Inflammatory macrophage treated with lipopolysaccharide for 4 hours (primary cell): ENCODE data around the gene RUNDC1.
A peak's percentile ranks its signal among the peaks of the same experiment; 100 is the strongest.
"Not testable (repeated sequence)": the region's sequence is repeated elsewhere in the genome, so short reads cannot be mapped to it uniquely, and the experiment has no call there.

Experiments
- DNase-seq: peaks from one replicate; pipeline ENCODE4 v3.0.0-alpha.2; 2020

The RUNDC1 gene

GRCh38 chr17:42992872-42993271 is 12.5 kb downstream of the RUNDC1 start:
- DNase-seq, result no peak

GRCh38 chr17:42993913-42994312 is 13.5 kb downstream of the RUNDC1 start:
- not testable (repeated sequence) for DNase-seq

- no peak for DNase-seq
Observed at GRCh38 chr17:42997390-42997983, 17.1 kb downstream of the RUNDC1 start.

GRCh38 chr17:42997984-42998938 is 17.9 kb downstream of the RUNDC1 start, which contains the start of gene RPL27:
TSS of gene RPL27 (plus strand) at chr17:42998419. CDS start at chr17:42998751, 332 bp downstream.
- DNase-seq, result peak; percentile 100

DNA sequence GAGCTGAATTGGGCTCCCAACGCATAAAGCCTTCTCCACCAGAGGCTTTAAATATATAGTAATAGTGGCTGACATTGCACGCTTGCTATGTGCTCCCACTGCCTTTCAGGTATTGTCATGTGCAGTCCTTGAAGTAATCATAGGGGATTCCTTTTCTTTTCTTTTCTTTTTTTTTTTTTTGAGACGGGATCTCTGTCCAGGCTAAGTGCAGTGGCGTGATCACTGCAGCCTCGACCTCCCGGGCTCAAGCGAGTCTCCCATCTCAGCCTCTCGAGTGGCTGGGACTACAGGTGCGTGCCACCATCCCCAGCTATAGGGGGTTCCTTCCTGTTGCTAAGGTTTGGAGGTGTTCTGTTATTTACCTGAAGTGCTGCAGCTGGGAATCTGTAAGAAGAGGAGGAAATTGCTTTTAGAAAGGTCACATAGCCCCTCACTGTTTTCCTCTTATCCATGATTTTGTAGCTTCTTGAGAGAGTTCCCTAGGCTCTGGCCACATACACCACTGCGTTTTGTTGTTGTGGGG is 18.7 kb downstream of the RUNDC1 start:
- no peak for DNase-seq

DNA sequence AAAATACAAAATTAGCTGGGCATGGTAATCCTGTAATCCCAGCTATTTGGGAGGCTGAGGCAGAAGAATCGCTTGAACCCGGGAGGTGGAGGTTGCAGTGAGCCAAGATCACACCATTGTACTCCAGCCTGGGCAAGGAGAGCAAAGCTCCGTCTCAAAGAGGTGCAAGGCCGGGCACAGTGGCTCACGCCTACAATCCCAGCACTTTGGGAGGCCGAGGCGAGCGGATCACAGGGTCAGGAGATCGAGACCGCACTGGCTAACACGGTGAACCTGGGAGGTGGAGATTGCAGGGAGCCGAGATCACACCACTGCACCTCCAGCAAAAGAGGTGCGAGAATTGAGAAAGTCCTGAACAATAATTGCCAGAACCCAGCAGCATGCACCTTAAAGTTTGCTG is 20.5 kb downstream of the RUNDC1 start:
- not testable (repeated sequence) for DNase-seq

DNA sequence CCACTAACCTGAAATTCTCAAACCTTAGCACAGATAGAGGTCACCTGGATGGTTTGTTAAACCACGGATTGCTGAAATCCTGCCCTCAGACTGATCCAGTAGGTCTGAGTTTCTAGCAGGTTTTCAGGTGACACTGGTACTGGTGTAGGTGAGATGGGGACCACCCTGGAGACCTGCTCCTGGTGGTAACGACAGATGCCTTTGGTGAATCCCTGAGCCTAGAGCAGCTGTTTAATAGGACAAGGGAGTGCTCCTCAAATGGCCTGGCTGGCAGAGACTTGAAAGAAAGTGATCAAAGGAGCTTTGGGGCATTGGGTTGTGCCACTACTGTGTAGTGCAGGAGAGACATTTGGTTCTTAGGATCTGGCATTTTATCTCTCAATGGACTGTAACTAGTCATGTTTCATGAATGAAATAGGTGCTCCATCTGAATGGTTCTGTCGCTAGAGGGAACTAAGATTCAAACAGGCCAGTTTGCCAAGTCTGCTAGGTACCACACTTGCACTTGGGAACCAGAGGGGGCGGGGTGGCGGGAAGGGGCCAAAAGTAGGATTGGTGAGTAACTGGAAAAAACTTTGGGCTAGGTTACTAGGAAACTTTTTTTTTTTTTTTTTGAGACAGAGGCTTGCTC is 23.3 kb downstream of the RUNDC1 start:
- no peak for DNase-seq

- peak; percentile 93 for DNase-seq
Observed at GRCh38 chr17:43006639-43007551, 26.5 kb downstream of the RUNDC1 start, which contains the start of gene IFI35. TSS of gene IFI35 (plus strand) at chr17:43006784. CDS start at chr17:43006948, 164 bp downstream.

GRCh38 chr17:43010667-43011308 is 30.4 kb downstream of the RUNDC1 start:
- no peak for DNase-seq

DNA sequence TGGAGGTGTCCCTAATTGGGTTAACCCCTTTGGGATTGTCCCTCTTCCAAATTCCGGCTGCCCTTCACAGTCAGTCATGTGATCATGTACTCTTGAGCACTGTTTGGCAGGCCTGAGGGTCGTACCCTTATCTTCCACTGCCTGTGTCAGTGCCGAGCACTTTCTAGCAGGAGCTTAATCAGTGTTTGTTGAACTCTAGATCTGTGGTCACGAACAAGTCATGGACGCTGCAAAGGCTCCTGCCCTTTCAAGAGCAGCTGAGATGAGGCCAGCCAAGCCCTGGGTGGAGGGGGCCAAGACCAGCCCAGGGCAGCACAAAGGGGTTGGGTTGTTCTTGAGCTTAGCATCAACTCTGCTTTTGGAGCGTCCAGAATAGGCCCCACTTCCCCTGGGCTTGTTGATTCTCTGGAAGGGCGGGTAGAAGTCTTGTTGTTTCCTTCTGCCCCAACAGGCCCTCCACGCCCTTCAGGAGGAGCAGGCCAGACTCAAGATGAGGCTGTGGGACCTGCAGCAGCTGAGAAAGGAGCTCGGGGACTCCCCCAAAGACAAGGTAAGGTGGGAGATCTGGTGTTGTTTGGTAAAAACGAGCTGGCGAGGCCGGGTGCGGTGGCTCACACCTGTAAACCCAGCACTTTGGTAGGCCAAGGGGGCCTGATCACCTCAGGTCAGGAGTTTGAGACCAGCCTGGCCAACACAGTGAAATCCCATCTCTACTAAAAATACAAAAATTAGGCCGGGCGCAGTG is 31.5 kb downstream of the RUNDC1 start:
- DNase-seq, result no peak

DNA sequence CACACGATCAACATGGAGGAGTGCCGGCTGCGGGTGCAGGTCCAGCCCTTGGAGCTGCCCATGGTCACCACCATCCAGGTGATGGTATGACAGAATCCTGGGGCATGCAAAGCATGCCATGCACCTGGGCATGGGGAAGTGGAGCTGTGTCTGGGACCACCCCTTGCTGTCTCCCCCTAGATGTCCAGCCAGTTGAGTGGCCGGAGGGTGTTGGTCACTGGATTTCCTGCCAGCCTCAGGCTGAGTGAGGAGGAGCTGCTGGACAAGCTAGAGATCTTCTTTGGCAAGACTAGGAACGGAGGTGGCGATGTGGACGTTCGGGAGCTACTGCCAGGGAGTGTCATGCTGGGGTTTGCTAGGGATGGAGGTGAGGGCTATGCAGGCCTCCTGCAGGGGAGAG is 32.9 kb downstream of the RUNDC1 start:
- no peak for DNase-seq

GRCh38 chr17:43014020-43014648 is 33.8 kb downstream of the RUNDC1 start:
- no peak for DNase-seq

DNA sequence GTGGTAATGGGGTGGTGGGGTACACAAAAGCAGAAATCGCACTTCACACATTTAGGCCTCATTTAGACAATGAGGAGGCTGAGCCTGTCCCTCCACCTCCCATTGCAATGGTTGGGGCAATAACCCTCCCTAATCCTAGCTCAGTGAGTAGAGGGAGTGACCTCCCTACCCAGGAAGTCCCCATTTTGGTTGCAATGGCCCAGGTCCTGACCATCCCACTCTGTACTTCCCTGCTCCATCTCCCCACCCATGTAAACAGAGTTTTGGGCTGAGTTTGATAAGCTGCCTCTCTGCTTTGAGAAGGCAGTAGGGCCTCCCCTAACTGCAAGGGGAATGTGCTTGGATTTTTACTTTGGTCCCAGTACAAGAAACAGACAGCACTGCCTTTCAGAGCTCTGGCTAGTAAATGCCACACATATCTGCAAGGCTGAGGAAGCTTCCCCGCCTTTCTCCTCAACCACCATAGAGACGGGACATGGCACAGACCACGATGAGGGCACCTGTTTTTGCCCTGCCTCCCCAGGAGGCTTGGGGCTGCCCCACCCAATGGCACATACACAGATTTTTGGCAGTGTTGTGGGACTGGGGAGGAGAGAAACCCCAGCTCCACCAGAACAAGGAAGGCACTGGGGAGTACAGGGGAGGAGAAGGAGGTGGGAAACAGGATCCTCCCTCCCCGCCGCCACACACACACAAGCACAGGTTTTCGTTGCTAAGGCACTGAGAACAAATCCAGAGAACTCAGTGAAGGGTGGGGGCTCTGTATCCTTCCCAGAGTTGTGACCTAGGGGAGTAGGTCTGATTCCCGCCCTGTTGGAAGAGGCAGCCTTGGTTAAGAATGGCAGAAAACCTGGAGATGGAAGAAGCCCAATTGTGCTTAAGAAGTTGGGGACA is 34.5 kb downstream of the RUNDC1 start:
- DNase-seq, result no peak

DNA sequence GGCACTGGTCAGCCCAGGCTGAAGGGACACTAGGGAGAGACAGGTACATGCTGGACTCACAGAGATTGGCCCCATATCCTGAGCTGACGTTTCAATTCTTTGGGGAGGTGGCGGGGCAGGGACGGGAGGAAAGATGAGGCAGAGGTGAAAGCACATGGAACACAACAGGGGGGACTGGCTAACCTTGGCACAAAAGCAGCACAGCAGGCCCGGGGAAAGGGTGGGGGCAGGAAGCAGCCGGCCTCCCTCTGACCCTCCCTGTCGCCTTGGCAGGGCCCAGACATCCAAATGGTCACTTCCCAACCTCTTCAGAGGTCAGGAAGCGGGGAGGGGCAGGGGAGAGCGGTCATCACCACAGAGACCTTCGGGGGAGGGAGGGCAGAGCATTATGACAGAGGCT is 35.2 kb downstream of the RUNDC1 start:
- no peak for DNase-seq

- no peak for DNase-seq
Observed at GRCh38 chr17:43016216-43016615, 35.9 kb downstream of the RUNDC1 start.

DNA sequence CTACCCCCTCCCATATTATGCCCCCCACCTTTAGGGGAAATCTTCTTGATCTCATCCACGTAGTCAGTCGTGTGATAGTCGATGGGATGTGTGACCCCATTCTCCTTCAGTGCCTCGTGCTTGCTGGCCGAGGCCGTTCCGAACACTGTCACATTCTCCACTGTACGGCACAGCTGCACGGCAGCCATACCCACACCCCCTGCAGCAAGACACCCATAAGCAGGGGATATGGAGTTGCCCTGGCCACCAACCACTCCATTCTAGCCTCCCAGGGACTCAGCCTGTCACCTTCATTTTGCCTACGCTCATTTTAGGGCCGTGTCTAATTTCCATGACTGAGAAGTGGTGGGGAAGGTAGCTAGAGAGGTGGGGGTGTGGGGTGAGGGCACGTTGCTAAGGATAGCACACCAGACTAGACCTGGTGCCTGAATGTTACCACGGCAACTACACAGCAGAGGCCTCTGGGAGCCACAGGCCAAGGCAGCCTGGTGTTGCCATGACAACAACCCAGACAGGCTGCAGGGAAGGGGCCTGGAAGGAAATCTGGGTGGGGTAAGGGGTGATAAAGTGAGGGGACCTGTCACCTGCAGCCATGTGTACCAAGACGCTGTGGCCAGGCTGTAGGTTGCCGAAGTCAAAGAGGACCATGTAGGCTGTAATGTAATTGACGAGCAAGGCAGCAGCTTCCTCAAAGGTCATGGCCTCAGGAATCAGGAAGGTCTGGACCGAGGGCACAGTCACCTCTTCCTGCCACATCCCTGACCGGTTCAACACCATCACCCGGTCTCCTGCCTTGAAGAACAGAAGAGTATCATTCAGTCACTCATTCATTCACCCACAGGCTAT is 37.9 kb downstream of the RUNDC1 start:
- peak; percentile 46 for DNase-seq

DNA sequence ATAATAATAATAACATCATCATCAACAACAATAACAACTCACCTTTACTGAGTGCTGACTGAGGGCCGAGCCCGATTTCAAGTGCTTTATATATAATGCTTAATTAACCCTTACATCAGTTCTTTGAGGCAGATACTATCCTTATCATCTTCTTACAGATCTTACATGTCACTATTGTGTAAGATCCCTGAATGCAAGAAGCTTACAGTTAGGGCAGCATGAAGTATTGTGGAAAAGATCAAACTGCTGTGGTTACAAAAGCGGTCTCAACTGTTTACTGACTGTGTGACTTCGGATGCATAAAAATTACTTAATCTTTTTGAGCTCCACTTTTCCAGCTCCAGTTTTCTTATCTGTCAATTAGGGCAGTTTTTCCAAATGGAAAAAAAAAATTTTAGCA is 38.6 kb downstream of the RUNDC1 start:
- peak; percentile 50 for DNase-seq

DNA sequence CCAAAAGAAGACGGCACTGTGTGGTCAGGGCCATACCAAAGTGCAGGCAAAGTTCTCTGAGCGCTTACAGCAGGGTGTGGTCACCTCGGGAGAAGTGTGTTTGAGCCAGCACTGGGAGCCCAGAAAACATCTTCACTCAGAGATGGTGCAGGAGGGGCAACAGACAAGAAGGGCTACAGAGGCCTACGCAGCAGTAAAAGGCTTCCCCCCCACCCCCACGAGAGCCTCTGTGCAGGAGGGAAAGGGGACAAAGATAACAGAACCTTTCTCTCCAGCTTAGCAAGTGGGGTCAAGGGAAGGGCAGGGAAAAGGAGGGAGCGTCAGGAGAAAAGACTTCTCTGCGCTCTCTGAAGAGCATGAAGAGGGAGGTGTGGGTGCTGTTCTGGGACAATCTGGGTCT is 39.1 kb downstream of the RUNDC1 start:
- DNase-seq, result no peak
